ENCODE measurements around the gene PRPF31. TPM values are rescaled to one million over a fixed set of nuclear protein-coding genes. Genes with fewer than 3 reads are reported as not detected.

Gene PRPF31
- total RNA-seq, 2 experiments from 2014 or later, result 85.5 to 115 TPM

- POLR2A ChIA-PET, result no interaction called here
- Mint-ChIP-seq H3K4me1 (peaks cover 16% of the 10 kb centered on the region), H3K27me3 (no peaks in the 10 kb centered on the region), H3K27ac (no peak overlapping the region), H3K36me3 (ENCODE audit: low read depth) (peaks cover 47% of the 10 kb centered on the region), H3K9me3 (ENCODE audit: low read depth) (no peaks in the 10 kb centered on the region), H3K4me3 (no peak overlapping the region)
- CTCF ChIA-PET, result no interaction called here
- DNase-seq, result no peak
- intact Hi-C loops (cut with DNase I, micrococcal nuclease), result no loop called here
- ATAC-seq, result no peak
Observed at GRCh38 chr19:54109651-54110050, 5.9 kb upstream of the PRPF31 start.

- intact Hi-C loops (cut with DNase I, micrococcal nuclease), result loop anchor here (1.0 to 5.0 kb wide), 12 partner anchors 12 to 1012 kb away; partner anchors contain the start of genes CNOT3 (in 2 of the 2), LENG1 (in 2 of the 2), NDUFA3 (in 2 of the 2) and LENG8 (in 1 of the 2)
- peak overlapping the region; percentile 96 for H3K27ac Mint-ChIP-seq
- peaks cover 25% of the 10 kb centered on the region for H3K4me1 Mint-ChIP-seq
- peak; percentile 55 for ATAC-seq
- ChIA-PET POLR2A (interaction anchor here (1.0 to 3.5 kb wide), 5 partner anchors 11 to 349 kb away, joined by 3 to 32 read pairs (median 9); partner anchors contain the start of genes CNOT3, LENG9, MBOAT7 and NDUFA3), CTCF (interaction anchor here (0.6 to 1.4 kb wide), 3 partner anchors 12 to 1347 kb away, joined by 4 read pairs; partner anchors contain the start of genes CNOT3 and NDUFA3)
- H3K9me3 Mint-ChIP-seq (ENCODE audit: low read depth), result no peaks in the 10 kb centered on the region
- H3K36me3 Mint-ChIP-seq (ENCODE audit: low read depth), result peaks cover 44% of the 10 kb centered on the region
- peak overlapping the region; percentile 83 for H3K4me3 Mint-ChIP-seq
- DNase-seq, result peak; percentile 76
- no peaks in the 10 kb centered on the region for H3K27me3 Mint-ChIP-seq
Observed at GRCh38 chr19:54114340-54115108, 1.0 kb upstream of the PRPF31 start.

GRCh38 chr19:54121259-54121658 is 5.7 kb downstream of the PRPF31 start:
- Mint-ChIP-seq H3K4me3 (no peak overlapping the region), H3K36me3 (ENCODE audit: low read depth) (peaks cover 49% of the 10 kb centered on the region), H3K9me3 (ENCODE audit: low read depth) (no peaks in the 10 kb centered on the region), H3K4me1 (peaks cover 14% of the 10 kb centered on the region), H3K27ac (no peak overlapping the region), H3K27me3 (no peaks in the 10 kb centered on the region)
- intact Hi-C loops (cut with DNase I, micrococcal nuclease), result no loop called here
- POLR2A ChIA-PET, result no interaction called here
- CTCF ChIA-PET, result no interaction called here
- ATAC-seq (no peak), DNase-seq (no peak)

- Mint-ChIP-seq H3K4me1 (no peaks in the 10 kb centered on the region), H3K9me3 (ENCODE audit: low read depth) (no peaks in the 10 kb centered on the region), H3K4me3 (no peak overlapping the region), H3K27me3 (no peaks in the 10 kb centered on the region), H3K27ac (no peak overlapping the region), H3K36me3 (ENCODE audit: low read depth) (peaks cover 48% of the 10 kb centered on the region)
- intact Hi-C loops (cut with DNase I, micrococcal nuclease), result no loop called here
- ATAC-seq, result no peak
- no peak for DNase-seq
- ChIA-PET CTCF (interaction anchor here (0.7 to 1.0 kb wide), 2 partner anchors 10 to 253 kb away, joined by 3 read pairs; no protein-coding TSS in a partner anchor), POLR2A (interaction anchor here (0.8 kb wide), 1 partner anchor 13 kb away, joined by 3 read pairs; no protein-coding TSS in a partner anchor)
Observed at GRCh38 chr19:54123682-54124081, 8.1 kb downstream of the PRPF31 start.

GRCh38 chr19:54124393-54124792 is 8.8 kb downstream of the PRPF31 start:
- Mint-ChIP-seq H3K27ac (no peak overlapping the region), H3K4me3 (no peak overlapping the region), H3K4me1 (no peaks in the 10 kb centered on the region), H3K36me3 (ENCODE audit: low read depth) (peaks cover 45% of the 10 kb centered on the region), H3K9me3 (ENCODE audit: low read depth) (no peaks in the 10 kb centered on the region), H3K27me3 (no peaks in the 10 kb centered on the region)
- DNase-seq (no peak), ATAC-seq (no peak)
- intact Hi-C loops (cut with DNase I, micrococcal nuclease), result no loop called here
- POLR2A ChIA-PET, result no interaction called here
- CTCF ChIA-PET, result interaction anchor here (1.0 kb wide), 1 partner anchor 252 kb away, joined by 3 read pairs; no protein-coding TSS in a partner anchor

GRCh38 chr19:54125713-54126112 is 10.2 kb downstream of the PRPF31 start:
- POLR2A ChIA-PET, result no interaction called here
- Mint-ChIP-seq H3K4me1 (no peaks in the 10 kb centered on the region), H3K27ac (no peak overlapping the region), H3K4me3 (no peak overlapping the region), H3K9me3 (ENCODE audit: low read depth) (no peaks in the 10 kb centered on the region), H3K27me3 (no peaks in the 10 kb centered on the region), H3K36me3 (ENCODE audit: low read depth) (peaks cover 37% of the 10 kb centered on the region)
- no peak for DNase-seq
- intact Hi-C loops (cut with DNase I, micrococcal nuclease), result no loop called here
- no peak for ATAC-seq
- CTCF ChIA-PET, result no interaction called here

- Mint-ChIP-seq H3K4me1 (no peaks in the 10 kb centered on the region), H3K9me3 (ENCODE audit: low read depth) (no peaks in the 10 kb centered on the region), H3K27me3 (no peaks in the 10 kb centered on the region), H3K4me3 (no peak overlapping the region), H3K27ac (no peak overlapping the region), H3K36me3 (ENCODE audit: low read depth) (peaks cover 22% of the 10 kb centered on the region)
- ChIA-PET POLR2A (no interaction called here), CTCF (no interaction called here)
- intact Hi-C loops (cut with DNase I, micrococcal nuclease), result no loop called here
- ATAC-seq (no peak), DNase-seq (no peak)
Observed at GRCh38 chr19:54127688-54128440, 12.3 kb downstream of the PRPF31 start.

- ATAC-seq (no peak), DNase-seq (no peak)
- Mint-ChIP-seq H3K4me3 (no peak overlapping the region), H3K9me3 (ENCODE audit: low read depth) (no peaks in the 10 kb centered on the region), H3K27me3 (no peaks in the 10 kb centered on the region), H3K4me1 (no peaks in the 10 kb centered on the region), H3K36me3 (ENCODE audit: low read depth) (peaks cover 20% of the 10 kb centered on the region), H3K27ac (no peak overlapping the region)
- intact Hi-C loops (cut with DNase I, micrococcal nuclease), result no loop called here
- CTCF ChIA-PET, result no interaction called here
- POLR2A ChIA-PET, result no interaction called here
Observed at GRCh38 chr19:54128441-54128725, 12.8 kb downstream of the PRPF31 start.

- POLR2A ChIA-PET, result no interaction called here
- intact Hi-C loops (cut with DNase I, micrococcal nuclease), result no loop called here
- DNase-seq (no peak), ATAC-seq (no peak)
- H3K36me3 Mint-ChIP-seq (ENCODE audit: low read depth), result peaks cover 19% of the 10 kb centered on the region
- no peak overlapping the region for H3K4me3 Mint-ChIP-seq
- CTCF ChIA-PET, result no interaction called here
- no peaks in the 10 kb centered on the region for H3K4me1 Mint-ChIP-seq
- no peak overlapping the region for H3K27ac Mint-ChIP-seq
- no peaks in the 10 kb centered on the region for H3K27me3 Mint-ChIP-seq
- H3K9me3 Mint-ChIP-seq (ENCODE audit: low read depth), result no peaks in the 10 kb centered on the region
Observed at GRCh38 chr19:54128796-54129616, 13.5 kb downstream of the PRPF31 start.

GRCh38 chr19:54129617-54129996 is 14.1 kb downstream of the PRPF31 start:
- no peak for ATAC-seq
- Mint-ChIP-seq H3K4me3 (no peak overlapping the region), H3K27me3 (no peaks in the 10 kb centered on the region), H3K9me3 (ENCODE audit: low read depth) (no peaks in the 10 kb centered on the region), H3K4me1 (peaks cover 5% of the 10 kb centered on the region), H3K36me3 (ENCODE audit: low read depth) (peaks cover 14% of the 10 kb centered on the region), H3K27ac (no peak overlapping the region)
- intact Hi-C loops (cut with DNase I, micrococcal nuclease), result no loop called here
- DNase-seq, result no peak
- CTCF ChIA-PET, result no interaction called here
- POLR2A ChIA-PET, result no interaction called here

GRCh38 chr19:54133312-54133956 is 17.9 kb downstream of the PRPF31 start:
- no peak overlapping the region for H3K4me3 Mint-ChIP-seq
- CTCF ChIA-PET, result no interaction called here
- intact Hi-C loops (cut with DNase I, micrococcal nuclease), result no loop called here
- no peaks in the 10 kb centered on the region for H3K27me3 Mint-ChIP-seq
- DNase-seq (no peak), ATAC-seq (no peak)
- H3K9me3 Mint-ChIP-seq (ENCODE audit: low read depth), result no peaks in the 10 kb centered on the region
- no peak overlapping the region for H3K27ac Mint-ChIP-seq
- peaks cover 1% of the 10 kb centered on the region for H3K36me3 Mint-ChIP-seq (ENCODE audit: low read depth)
- POLR2A ChIA-PET, result no interaction called here
- peaks cover 16% of the 10 kb centered on the region for H3K4me1 Mint-ChIP-seq
